ENCODE measurements around the gene CCDC92.

DNA sequence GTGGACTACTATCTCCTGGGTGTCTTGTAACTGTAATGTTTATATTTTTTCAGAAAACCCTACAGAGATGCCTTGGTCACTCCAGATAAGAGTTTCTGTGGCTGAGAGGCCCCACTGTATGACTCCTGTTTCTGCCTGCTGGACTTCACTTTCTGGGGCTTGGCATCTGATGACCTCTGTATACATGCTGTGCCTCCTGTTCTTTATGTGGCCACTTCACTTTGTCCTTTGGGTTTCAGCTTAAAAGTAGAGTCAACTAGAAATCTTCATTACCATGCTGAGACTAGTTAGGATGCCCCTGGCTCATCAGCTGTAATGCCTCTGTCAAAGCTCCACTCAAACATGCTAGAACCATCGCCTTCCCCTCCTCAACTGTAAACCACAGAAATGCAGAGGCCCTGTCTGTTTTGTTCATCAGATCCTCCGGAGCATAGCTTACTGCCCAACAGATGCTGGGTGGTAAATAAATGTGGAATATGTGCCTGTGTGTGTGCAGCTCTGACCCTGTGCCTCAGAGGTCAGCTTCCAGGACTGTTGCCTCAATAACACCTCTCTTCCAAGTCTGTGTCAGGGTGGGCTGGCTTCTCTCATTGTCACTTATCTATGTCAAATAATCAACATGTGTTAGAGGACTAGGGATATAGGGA is 25.8 kb upstream of the CCDC92 start:
- TF ChIP-seq, protein P1, sequence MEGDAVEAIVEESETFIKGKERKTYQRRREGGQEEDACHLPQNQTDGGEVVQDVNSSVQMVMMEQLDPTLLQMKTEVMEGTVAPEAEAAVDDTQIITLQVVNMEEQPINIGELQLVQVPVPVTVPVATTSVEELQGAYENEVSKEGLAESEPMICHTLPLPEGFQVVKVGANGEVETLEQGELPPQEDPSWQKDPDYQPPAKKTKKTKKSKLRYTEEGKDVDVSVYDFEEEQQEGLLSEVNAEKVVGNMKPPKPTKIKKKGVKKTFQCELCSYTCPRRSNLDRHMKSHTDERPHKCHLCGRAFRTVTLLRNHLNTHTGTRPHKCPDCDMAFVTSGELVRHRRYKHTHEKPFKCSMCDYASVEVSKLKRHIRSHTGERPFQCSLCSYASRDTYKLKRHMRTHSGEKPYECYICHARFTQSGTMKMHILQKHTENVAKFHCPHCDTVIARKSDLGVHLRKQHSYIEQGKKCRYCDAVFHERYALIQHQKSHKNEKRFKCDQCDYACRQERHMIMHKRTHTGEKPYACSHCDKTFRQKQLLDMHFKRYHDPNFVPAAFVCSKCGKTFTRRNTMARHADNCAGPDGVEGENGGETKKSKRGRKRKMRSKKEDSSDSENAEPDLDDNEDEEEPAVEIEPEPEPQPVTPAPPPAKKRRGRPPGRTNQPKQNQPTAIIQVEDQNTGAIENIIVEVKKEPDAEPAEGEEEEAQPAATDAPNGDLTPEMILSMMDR (IDR thresholded peaks at IDR 0.05): no peak
- no peak for TF ChIP-seq POLR2AphosphoS5 (IDR thresholded peaks at IDR 0.05)
